ENCODE results near the gene GOLGA8Q. TPM values are rescaled to one million over a fixed set of nuclear protein-coding genes. Genes with fewer than 3 reads are reported as not detected.
"Not testable (repeated sequence)": the region's sequence is repeated elsewhere in the genome, so short reads cannot be mapped to it uniquely, and the experiment has no call there.

Gene GOLGA8Q
- total and polyA plus RNA-seq, 2 donors (not counting 1 experiment from before 2014, with no cell fraction given), result 0.48 to 2.5 TPM

GRCh38 chr15:30523453-30524243 is 28.2 kb upstream of the GOLGA8Q start:
- H3K27me3 Mint-ChIP-seq, CTCF ChIA-PET, DNase-seq: not testable (repeated sequence)

GRCh38 chr15:30525912-30526311 is 25.9 kb upstream of the GOLGA8Q start:
- H3K4me3 ChIP-seq (ENCODE audit: control extremely low read depth in 1 of 5, extremely low read depth in 1 of 5, insufficient read depth in 1 of 5, low read depth in 2 of 5, low read length in 4 of 5); ATAC-seq (ENCODE audit: low read depth); H3K4me1 ChIP-seq (ENCODE audit: control insufficient read depth in 2 of 2, insufficient read depth in 2 of 2, low read length in 2 of 2); H3K9ac ChIP-seq (ENCODE audit: low read length); H3K36me3 ChIP-seq (replicated peaks in 1 of 2; ENCODE audit: control extremely low read depth in 1 of 2, control insufficient read depth in 1 of 2, extremely low read depth in 1 of 2, insufficient read depth in 2 of 2, low read length in 1 of 2); H3K27me3 ChIP-seq (replicated peaks in 1 of 4; ENCODE audit: control extremely low read depth in 1 of 4, control insufficient read depth in 3 of 4, insufficient read depth in 4 of 4, low read length in 3 of 4); H3K27ac ChIP-seq (ENCODE audit: low read length in 2 of 2); H2AFZ ChIP-seq (ENCODE audit: insufficient read depth, low read depth, low read length, poor library complexity, severe bottlenecking); CTCF ChIA-PET; H3K79me2 ChIP-seq (ENCODE audit: control insufficient read depth, insufficient read depth, low read length); DNase-seq; H3K9me3 ChIP-seq (ENCODE audit: control extremely low read depth in 1 of 3, control insufficient read depth in 2 of 3, insufficient read depth in 1 of 3, low read length in 2 of 3); H3K4me3 Mint-ChIP-seq; POLR2A ChIA-PET; H3K27me3 Mint-ChIP-seq; H4K20me1 ChIP-seq (ENCODE audit: control insufficient read depth, insufficient read depth, low read length, poor library complexity, severe bottlenecking); H3K4me2 ChIP-seq (replicated peaks; ENCODE audit: low read depth, low read length, poor library complexity, severe bottlenecking); H3K27ac Mint-ChIP-seq; H3K9me3 Mint-ChIP-seq (ENCODE audit: insufficient read depth); intact Hi-C loops (cut with micrococcal nuclease); H3K4me1 Mint-ChIP-seq: not testable (repeated sequence)
- WGBS (ENCODE audit: insufficient coverage), result no CpG with 5 or more reads among the region's 4 CpGs

More at GRCh38 chr15:30523453-30524243, 28.2 kb upstream of the GOLGA8Q start:
- H3K9me3 ChIP-seq (ENCODE audit: control extremely low read depth in 1 of 3, control insufficient read depth in 2 of 3, insufficient read depth in 1 of 3, low read length in 2 of 3); H2AFZ ChIP-seq (ENCODE audit: insufficient read depth, low read depth, low read length, poor library complexity, severe bottlenecking); H3K4me3 Mint-ChIP-seq; H3K4me1 ChIP-seq (ENCODE audit: control insufficient read depth in 2 of 2, insufficient read depth in 2 of 2, low read length in 2 of 2); H3K9me3 Mint-ChIP-seq (ENCODE audit: insufficient read depth); intact Hi-C loops (cut with micrococcal nuclease); H3K36me3 ChIP-seq (replicated peaks in 1 of 2; ENCODE audit: control extremely low read depth in 1 of 2, control insufficient read depth in 1 of 2, extremely low read depth in 1 of 2, insufficient read depth in 2 of 2, low read length in 1 of 2); ATAC-seq (ENCODE audit: low read depth); POLR2A ChIA-PET; H3K4me2 ChIP-seq (replicated peaks; ENCODE audit: low read depth, low read length, poor library complexity, severe bottlenecking); H3K27ac Mint-ChIP-seq; H3K27ac ChIP-seq (ENCODE audit: low read length in 2 of 2); H3K27me3 ChIP-seq (replicated peaks in 1 of 4; ENCODE audit: control extremely low read depth in 1 of 4, control insufficient read depth in 3 of 4, insufficient read depth in 4 of 4, low read length in 3 of 4); H3K79me2 ChIP-seq (ENCODE audit: control insufficient read depth, insufficient read depth, low read length); H3K4me3 ChIP-seq (ENCODE audit: control extremely low read depth in 1 of 5, extremely low read depth in 1 of 5, insufficient read depth in 1 of 5, low read depth in 2 of 5, low read length in 4 of 5); H4K20me1 ChIP-seq (ENCODE audit: control insufficient read depth, insufficient read depth, low read length, poor library complexity, severe bottlenecking); H3K9ac ChIP-seq (ENCODE audit: low read length); H3K4me1 Mint-ChIP-seq: not testable (repeated sequence)
- WGBS (ENCODE audit: insufficient coverage), result no CpG with 5 or more reads among the region's 7 CpGs

- H3K4me2 ChIP-seq (replicated peaks; ENCODE audit: low read depth, low read length, poor library complexity, severe bottlenecking); H3K27me3 Mint-ChIP-seq; H4K20me1 ChIP-seq (ENCODE audit: control insufficient read depth, insufficient read depth, low read length, poor library complexity, severe bottlenecking); H3K4me3 Mint-ChIP-seq; H3K9me3 ChIP-seq (ENCODE audit: control extremely low read depth in 1 of 3, control insufficient read depth in 2 of 3, insufficient read depth in 1 of 3, low read length in 2 of 3); CTCF ChIA-PET; H3K9me3 Mint-ChIP-seq (ENCODE audit: insufficient read depth); ATAC-seq (ENCODE audit: low read depth); H3K27ac ChIP-seq (ENCODE audit: low read length in 2 of 2); H3K4me1 ChIP-seq (ENCODE audit: control insufficient read depth in 2 of 2, insufficient read depth in 2 of 2, low read length in 2 of 2); POLR2A ChIA-PET; H3K9ac ChIP-seq (ENCODE audit: low read length); H3K27ac Mint-ChIP-seq; H3K36me3 ChIP-seq (replicated peaks in 1 of 2; ENCODE audit: control extremely low read depth in 1 of 2, control insufficient read depth in 1 of 2, extremely low read depth in 1 of 2, insufficient read depth in 2 of 2, low read length in 1 of 2); intact Hi-C loops (cut with micrococcal nuclease); DNase-seq; H3K4me3 ChIP-seq (ENCODE audit: control extremely low read depth in 1 of 5, extremely low read depth in 1 of 5, insufficient read depth in 1 of 5, low read depth in 2 of 5, low read length in 4 of 5); H2AFZ ChIP-seq (ENCODE audit: insufficient read depth, low read depth, low read length, poor library complexity, severe bottlenecking); H3K27me3 ChIP-seq (replicated peaks in 1 of 4; ENCODE audit: control extremely low read depth in 1 of 4, control insufficient read depth in 3 of 4, insufficient read depth in 4 of 4, low read length in 3 of 4); H3K4me1 Mint-ChIP-seq; H3K79me2 ChIP-seq (ENCODE audit: control insufficient read depth, insufficient read depth, low read length): not testable (repeated sequence)
- WGBS (ENCODE audit: insufficient coverage), result no CpG with 5 or more reads among the region's 3 CpGs
Observed at GRCh38 chr15:30529049-30529448, 22.8 kb upstream of the GOLGA8Q start.

Data from B cell (primary cell).